ENCODE results near the gene PLEKHA7. TPM values are rescaled to one million over a fixed set of nuclear protein-coding genes. Genes with fewer than 3 reads are reported as not detected.

PLEKHA7 gene
- total RNA-seq, 1 experiment from 2014 or later: 7.2 TPM

GRCh38 chr11:16942911-16943310 is 71.3 kb downstream of the PLEKHA7 start:
- POLR2A ChIA-PET: no interaction called here
- H3K36me3 ChIP-seq (ENCODE audit: control insufficient read depth in 1 of 2, insufficient read depth in 2 of 2, low read length in 2 of 2): no peaks in the 10 kb centered on the region
- no peak overlapping the region for H3K27ac ChIP-seq (ENCODE audit: low read depth, low read length)
- no peaks in the 10 kb centered on the region; a peak in 1 of 4 replicates for H3K4me1 ChIP-seq (ENCODE audit: control insufficient read depth in 1 of 2, insufficient read depth in 2 of 2, low read length in 2 of 2)
- no peak overlapping the region for H3K4me2 ChIP-seq (ENCODE audit: low read length)
- CTCF ChIA-PET: no interaction called here
- no peak overlapping the region for H2AFZ ChIP-seq (ENCODE audit: low read depth, low read length, poor library complexity, severe bottlenecking)
- RAD21 ChIA-PET (ENCODE audit: low non-redundant PET in 1 of 2, low total read pairs in 2 of 2, uncharacterized antibody in 2 of 2, unreplicated experiment in 2 of 2): no interaction called here
- no peaks in the 10 kb centered on the region for H3K27me3 ChIP-seq (ENCODE audit: insufficient read depth, low read length)
- no peak overlapping the region for H3K4me3 ChIP-seq (replicated peaks in 1 of 2; ENCODE audit: low read depth in 1 of 2, low read length in 2 of 2)
- BruUV-seq (replicated peaks): no TSS peak
- ATAC-seq (no peak), DNase-seq (ENCODE audit: low read depth, low spot score) (no peak)
- intact Hi-C loops (cut with micrococcal nuclease): loop anchor here (10.0 kb wide), 1 partner anchor 562 kb away; no protein-coding TSS in a partner anchor
- no peaks in the 10 kb centered on the region for H3K9me2 ChIP-seq (ENCODE audit: insufficient read depth)
- H3K9ac ChIP-seq (ENCODE audit: low read length): no peak overlapping the region
- no peaks in the 10 kb centered on the region for H4K20me1 ChIP-seq (ENCODE audit: insufficient read depth)
- no peaks in the 10 kb centered on the region for H3K9me3 ChIP-seq (ENCODE audit: control insufficient read depth in 1 of 2, insufficient read depth in 1 of 2, low read depth in 1 of 2, low read length in 2 of 2)
- TF ChIP-seq ZBTB33 (IDR thresholded peaks at IDR 0.05; ENCODE audit: extremely low read depth, insufficient replicate concordance, low read length) (no peak), RAD21 (IDR thresholded peaks at IDR 0.05; ENCODE audit: low read depth) (no peak), CBX3 (IDR thresholded peaks at IDR 0.05; ENCODE audit: low read depth) (no peak), ATF3 (IDR thresholded peaks at IDR 0.05) (no peak), EZH2 (IDR thresholded peaks at IDR 0.05) (no peak), REST (IDR thresholded peaks at IDR 0.05; ENCODE audit: low read depth) (no peak), CEBPB (IDR thresholded peaks at IDR 0.05; ENCODE audit: low read depth) (no peak), SP1 (IDR thresholded peaks at IDR 0.05; ENCODE audit: low read depth) (no peak), FOSL1 (IDR thresholded peaks at IDR 0.05; ENCODE audit: low read depth) (no peak), ELF1 (IDR thresholded peaks at IDR 0.05; ENCODE audit: borderline replicate concordance, low read depth) (no peak), SRF (IDR thresholded peaks at IDR 0.05; ENCODE audit: low read depth) (no peak), MAX (IDR thresholded peaks at IDR 0.05) (no peak), EZH2phosphoT487 (IDR thresholded peaks at IDR 0.05; ENCODE audit: borderline replicate concordance) (no peak), EGR1 (IDR thresholded peaks at IDR 0.05; ENCODE audit: low read depth) (no peak), ZFX (IDR thresholded peaks at IDR 0.05) (no peak), TCF7L2 (IDR thresholded peaks at IDR 0.05; ENCODE audit: borderline replicate concordance, extremely low read depth, insufficient read depth, insufficient read length) (no peak), JUND (IDR thresholded peaks at IDR 0.05) (no peak), POLR2A (IDR thresholded peaks at IDR 0.05; ENCODE audit: borderline replicate concordance, extremely low read depth, insufficient read depth, insufficient read length) (no peak), YY1 (IDR thresholded peaks at IDR 0.05; ENCODE audit: extremely low read depth, insufficient replicate concordance, low read depth, low read length) (no peak), SIN3A (IDR thresholded peaks at IDR 0.05; ENCODE audit: low read depth) (no peak)
- H3K79me2 ChIP-seq (ENCODE audit: insufficient read depth, low read length): no peaks in the 10 kb centered on the region
